GM12878 (cell line): ENCODE results near the gene ZNF726.

Experiments used
- CEBPB ChIP-seq, 2 experiments: fragments of 150-350 bp in 1 of 2; IDR thresholded peaks; 2 replicates each; pipeline ENCODE4 v1.6.1; 2012 to 2014; ENCODE audit warnings: low read depth in 2 of 2, low read length in 2 of 2, borderline replicate concordance in 1 of 2, inconsistent platforms in 1 of 2
- CTCF ChIP-seq, 3 experiments: IDR thresholded peaks in 2 of 3; conservative IDR thresholded peaks in 1 of 3; 2 replicates each; pipeline ENCODE4 v1.5.1; 2011; ENCODE audit warnings: low read depth in 3 of 3, low read length in 3 of 3, mild to moderate bottlenecking in 3 of 3, control low read depth in 2 of 3, moderate library complexity in 2 of 3, inconsistent platforms in 1 of 3, mixed read lengths in 1 of 3; ENCODE audit not compliant: control insufficient read depth in 2 of 3, insufficient read depth in 1 of 3; ENCODE audit errors: extremely low read depth in 1 of 3
- JUND ChIP-seq: IDR thresholded peaks from 2 replicates; pipeline ENCODE4 v1.6.1; 2012; ENCODE audit warnings: low read depth, mild to moderate bottlenecking, low read length, improper control_type of control experiment, moderate library complexity
- NFYB ChIP-seq: IDR thresholded peaks from 2 replicates; pipeline ENCODE4 v1.6.1; 2011; ENCODE audit warnings: low read depth, mild to moderate bottlenecking, low read length, improper control_type of control experiment, moderate library complexity; ENCODE audit not compliant: insufficient read depth
- PKNOX1 ChIP-seq: fragments of 450-650 bp; IDR thresholded peaks from 2 replicates; pipeline ENCODE4 v1.6.1; 2016; ENCODE audit warnings: mild to moderate bottlenecking
- RAD21 ChIP-seq: IDR thresholded peaks from 2 replicates; pipeline ENCODE4 v1.6.1; 2011; ENCODE audit warnings: mild to moderate bottlenecking, low read depth, low read length, moderate library complexity; ENCODE audit not compliant: insufficient read depth
- STAT3 ChIP-seq: IDR thresholded peaks from 2 replicates; pipeline ENCODE4 v1.6.1; 2011; ENCODE audit warnings: low read depth, low read length, improper control_type of control experiment
- TCF3 ChIP-seq: IDR thresholded peaks from 2 replicates; pipeline ENCODE4 v1.6.1; 2012; ENCODE audit warnings: low read depth, mild to moderate bottlenecking, low read length, borderline replicate concordance; ENCODE audit not compliant: insufficient read depth

DNA sequence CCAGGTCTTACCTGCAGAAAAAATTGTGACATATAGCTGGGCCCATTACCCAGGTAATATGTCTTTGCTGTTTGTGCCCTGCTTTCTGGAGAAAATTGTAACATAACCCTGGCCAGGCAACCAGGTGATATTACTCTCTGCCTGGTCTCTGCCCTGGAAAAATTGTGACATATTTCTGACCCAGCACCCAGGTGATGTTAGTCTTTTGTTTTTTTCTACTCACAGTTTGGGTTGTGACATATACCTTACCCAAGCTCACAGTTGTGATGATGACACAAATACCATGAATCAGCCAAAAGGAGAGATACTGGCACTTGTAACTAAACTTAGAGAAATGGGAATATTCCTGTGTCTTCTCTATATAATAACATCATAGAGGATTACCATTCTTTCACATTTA lies 6.5 kb upstream of the ZNF726 start:
- TF ChIP-seq JUND (no peak), CEBPB (IDR thresholded peaks at IDR 0.05; ENCODE audit: borderline replicate concordance in 1 of 2, low read depth in 2 of 2, low read length in 2 of 2) (no peak), TCF3 (no peak), CTCF (IDR thresholded peaks at IDR 0.05 in 2 of 3, conservative IDR thresholded peaks at IDR 0.05 in 1 of 3; ENCODE audit: control insufficient read depth in 2 of 3, extremely low read depth in 1 of 3, insufficient read depth in 1 of 3, low read depth in 3 of 3, low read length in 3 of 3) (no peak), STAT3 (no peak), RAD21 (no peak), PKNOX1 (no peak), NFYB (no peak)
